Neural progenitor cell (in vitro differentiated cells): ENCODE data around the gene CMC1.

ENCODE experiments used
- EZH2phosphoT487 ChIP-seq: fragments of 200-600 bp; sonication (generic); IDR thresholded peaks from 2 replicates; pipeline ENCODE4 v1.6.1; 2017; ENCODE audit warnings: antibody characterized with exemption
- TF ChIP-seq, protein P1 (sequence below): fragments of 200-600 bp; sonication (generic); IDR thresholded peaks from 2 replicates; pipeline ENCODE4 v1.5.1; 2017; ENCODE audit warnings: antibody characterized with exemption, mild to moderate bottlenecking

DNA sequence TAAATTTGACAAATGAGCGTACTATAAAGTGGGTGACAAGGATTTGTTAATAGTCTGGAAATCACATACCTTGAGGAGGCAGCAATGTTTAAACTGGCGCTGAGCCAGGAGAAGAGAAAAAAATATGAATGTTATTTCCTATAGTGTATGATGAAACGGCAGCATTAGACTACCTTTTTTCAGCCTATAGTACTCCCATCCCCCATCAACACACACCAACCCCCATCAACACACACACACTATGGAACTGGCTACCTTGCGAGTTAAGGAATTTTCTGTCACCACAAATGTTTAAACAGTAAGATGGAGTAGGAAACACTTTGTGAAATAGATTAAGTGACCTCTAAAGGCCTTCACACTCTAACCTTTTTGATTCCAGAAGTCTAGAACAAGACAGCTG is 60.3 kb downstream of the CMC1 start:
- TF ChIP-seq, protein P1, sequence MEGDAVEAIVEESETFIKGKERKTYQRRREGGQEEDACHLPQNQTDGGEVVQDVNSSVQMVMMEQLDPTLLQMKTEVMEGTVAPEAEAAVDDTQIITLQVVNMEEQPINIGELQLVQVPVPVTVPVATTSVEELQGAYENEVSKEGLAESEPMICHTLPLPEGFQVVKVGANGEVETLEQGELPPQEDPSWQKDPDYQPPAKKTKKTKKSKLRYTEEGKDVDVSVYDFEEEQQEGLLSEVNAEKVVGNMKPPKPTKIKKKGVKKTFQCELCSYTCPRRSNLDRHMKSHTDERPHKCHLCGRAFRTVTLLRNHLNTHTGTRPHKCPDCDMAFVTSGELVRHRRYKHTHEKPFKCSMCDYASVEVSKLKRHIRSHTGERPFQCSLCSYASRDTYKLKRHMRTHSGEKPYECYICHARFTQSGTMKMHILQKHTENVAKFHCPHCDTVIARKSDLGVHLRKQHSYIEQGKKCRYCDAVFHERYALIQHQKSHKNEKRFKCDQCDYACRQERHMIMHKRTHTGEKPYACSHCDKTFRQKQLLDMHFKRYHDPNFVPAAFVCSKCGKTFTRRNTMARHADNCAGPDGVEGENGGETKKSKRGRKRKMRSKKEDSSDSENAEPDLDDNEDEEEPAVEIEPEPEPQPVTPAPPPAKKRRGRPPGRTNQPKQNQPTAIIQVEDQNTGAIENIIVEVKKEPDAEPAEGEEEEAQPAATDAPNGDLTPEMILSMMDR, result no peak
- TF ChIP-seq EZH2phosphoT487, result no peak
